Measurements from ENCODE around the gene ST6GALNAC6.

Gene ST6GALNAC6

DNA sequence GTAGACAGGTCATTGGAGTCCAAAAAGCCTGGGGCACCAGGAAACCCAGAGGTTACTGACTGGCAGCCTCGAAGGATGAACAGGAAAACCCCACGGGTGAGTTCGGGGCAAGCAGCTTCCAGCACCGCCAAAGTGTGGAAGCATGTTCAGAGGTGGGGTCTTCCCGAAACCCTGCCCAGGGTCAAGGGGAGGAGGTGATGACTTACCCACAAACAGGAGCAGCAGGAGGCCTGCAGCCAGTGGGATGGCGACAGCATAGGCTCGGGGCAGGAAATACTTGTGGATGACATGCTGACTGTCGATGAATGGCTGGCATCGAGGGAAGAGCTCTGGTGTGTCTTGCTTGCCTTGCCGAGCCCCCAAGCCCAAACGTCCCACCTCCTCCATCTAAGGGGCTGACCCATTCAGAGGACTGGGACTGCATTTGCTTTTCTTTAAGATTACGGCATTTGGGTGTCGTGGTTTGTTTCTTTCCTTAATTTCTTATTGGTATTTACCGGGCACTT is 37.0 kb upstream of the ST6GALNAC6 start:
- H3K4me3 ChIP-seq (ENCODE audit: low read depth, low read length): peak overlapping the region; percentile 77
- peaks cover 4% of the 10 kb centered on the region for H3K4me1 ChIP-seq
- H3K9me3 ChIP-seq: no peaks in the 10 kb centered on the region
- no peak for DNase-seq
- H3K27me3 ChIP-seq: no peaks in the 10 kb centered on the region
- TF ChIP-seq, protein P1, sequence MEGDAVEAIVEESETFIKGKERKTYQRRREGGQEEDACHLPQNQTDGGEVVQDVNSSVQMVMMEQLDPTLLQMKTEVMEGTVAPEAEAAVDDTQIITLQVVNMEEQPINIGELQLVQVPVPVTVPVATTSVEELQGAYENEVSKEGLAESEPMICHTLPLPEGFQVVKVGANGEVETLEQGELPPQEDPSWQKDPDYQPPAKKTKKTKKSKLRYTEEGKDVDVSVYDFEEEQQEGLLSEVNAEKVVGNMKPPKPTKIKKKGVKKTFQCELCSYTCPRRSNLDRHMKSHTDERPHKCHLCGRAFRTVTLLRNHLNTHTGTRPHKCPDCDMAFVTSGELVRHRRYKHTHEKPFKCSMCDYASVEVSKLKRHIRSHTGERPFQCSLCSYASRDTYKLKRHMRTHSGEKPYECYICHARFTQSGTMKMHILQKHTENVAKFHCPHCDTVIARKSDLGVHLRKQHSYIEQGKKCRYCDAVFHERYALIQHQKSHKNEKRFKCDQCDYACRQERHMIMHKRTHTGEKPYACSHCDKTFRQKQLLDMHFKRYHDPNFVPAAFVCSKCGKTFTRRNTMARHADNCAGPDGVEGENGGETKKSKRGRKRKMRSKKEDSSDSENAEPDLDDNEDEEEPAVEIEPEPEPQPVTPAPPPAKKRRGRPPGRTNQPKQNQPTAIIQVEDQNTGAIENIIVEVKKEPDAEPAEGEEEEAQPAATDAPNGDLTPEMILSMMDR (IDR thresholded peaks at IDR 0.05; ENCODE audit: low read depth, low read length): no peak
- H3K36me3 ChIP-seq: no peaks in the 10 kb centered on the region

DNA sequence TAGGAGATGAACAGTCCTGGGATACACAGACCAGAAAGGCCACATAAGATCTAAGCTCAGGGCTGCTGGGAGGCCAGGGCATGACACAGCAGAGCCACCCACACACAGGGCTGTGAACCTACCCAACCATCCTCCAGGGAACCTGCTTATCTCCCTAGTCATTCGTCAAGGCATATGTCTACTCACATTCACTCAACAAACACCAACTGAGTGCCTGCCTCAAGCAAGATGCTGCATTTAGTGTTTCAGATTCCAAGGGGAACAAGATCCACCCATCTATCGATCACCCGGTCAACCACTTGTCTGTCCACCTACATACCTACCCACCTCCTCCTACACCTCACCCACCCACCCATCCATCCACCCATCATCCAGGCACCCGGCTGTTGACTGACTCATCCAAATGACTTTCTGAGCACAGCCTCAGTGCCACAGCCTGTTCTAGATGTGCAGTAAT is 36.4 kb upstream of the ST6GALNAC6 start:
- no peaks in the 10 kb centered on the region for H3K27me3 ChIP-seq
- H3K4me1 ChIP-seq: peaks cover 5% of the 10 kb centered on the region
- no peak for DNase-seq
- TF ChIP-seq, protein P1 (IDR thresholded peaks at IDR 0.05; ENCODE audit: low read depth, low read length): no peak
- H3K4me3 ChIP-seq (ENCODE audit: low read depth, low read length): peak overlapping the region; percentile 77; the same call in 1 of the 2 replicates
- H3K9me3 ChIP-seq: no peaks in the 10 kb centered on the region
- H3K36me3 ChIP-seq: no peaks in the 10 kb centered on the region

DNA sequence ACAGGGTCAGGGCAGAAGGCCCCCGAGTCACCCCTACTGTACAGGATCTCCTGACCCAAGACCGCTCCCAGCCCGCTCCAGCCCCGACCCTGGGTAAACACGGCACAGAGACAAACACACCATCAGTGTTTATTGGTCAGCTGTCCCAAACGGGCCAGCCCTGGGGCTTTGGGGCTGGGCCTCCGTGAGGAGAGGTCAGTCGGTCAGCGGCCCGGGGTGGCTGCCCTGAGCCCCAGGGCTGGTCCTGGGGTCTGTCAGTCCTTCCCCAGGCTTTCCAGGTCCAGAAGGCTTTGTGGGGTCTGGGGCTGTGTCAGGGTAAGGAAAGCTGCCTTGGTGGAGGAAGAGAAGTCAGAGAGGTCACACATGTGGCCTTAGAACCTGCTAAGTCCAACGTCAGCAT is 35.6 kb upstream of the ST6GALNAC6 start:
- H3K9me3 ChIP-seq: no peaks in the 10 kb centered on the region
- no peak for DNase-seq
- H3K36me3 ChIP-seq: no peaks in the 10 kb centered on the region
- TF ChIP-seq, protein P1 (IDR thresholded peaks at IDR 0.05; ENCODE audit: low read depth, low read length): no peak
- H3K27me3 ChIP-seq: no peaks in the 10 kb centered on the region
- H3K4me3 ChIP-seq (ENCODE audit: low read depth, low read length): no peak overlapping the region
- H3K4me1 ChIP-seq: peaks cover 5% of the 10 kb centered on the region

DNA sequence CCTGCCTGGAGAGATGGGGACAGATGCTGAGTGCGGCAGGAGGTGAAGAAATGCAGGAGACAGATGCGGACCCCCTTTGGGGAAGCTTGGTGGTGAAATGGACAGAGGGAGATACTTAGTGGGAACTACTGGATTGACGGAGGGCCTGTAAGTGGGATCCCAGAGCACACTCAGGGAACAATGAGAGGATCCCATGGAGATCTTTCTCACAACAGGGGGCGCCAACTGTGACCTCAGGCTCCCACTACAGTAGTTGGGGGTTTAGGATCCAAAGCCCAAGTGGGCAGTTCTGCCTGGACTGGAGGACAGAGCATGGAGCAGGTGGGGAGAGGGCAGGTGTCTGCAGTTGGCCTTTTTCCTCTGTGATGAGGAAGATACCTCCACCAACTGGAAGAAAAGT is 34.8 kb upstream of the ST6GALNAC6 start:
- no peak for DNase-seq
- H3K27me3 ChIP-seq: no peaks in the 10 kb centered on the region
- TF ChIP-seq, protein P1 (IDR thresholded peaks at IDR 0.05; ENCODE audit: low read depth, low read length): peak; percentile 27; the same call in 1 of the 2 replicates
- no peaks in the 10 kb centered on the region for H3K9me3 ChIP-seq
- H3K4me3 ChIP-seq (ENCODE audit: low read depth, low read length): no peak overlapping the region
- H3K36me3 ChIP-seq: no peaks in the 10 kb centered on the region
- peaks cover 5% of the 10 kb centered on the region for H3K4me1 ChIP-seq

DNA sequence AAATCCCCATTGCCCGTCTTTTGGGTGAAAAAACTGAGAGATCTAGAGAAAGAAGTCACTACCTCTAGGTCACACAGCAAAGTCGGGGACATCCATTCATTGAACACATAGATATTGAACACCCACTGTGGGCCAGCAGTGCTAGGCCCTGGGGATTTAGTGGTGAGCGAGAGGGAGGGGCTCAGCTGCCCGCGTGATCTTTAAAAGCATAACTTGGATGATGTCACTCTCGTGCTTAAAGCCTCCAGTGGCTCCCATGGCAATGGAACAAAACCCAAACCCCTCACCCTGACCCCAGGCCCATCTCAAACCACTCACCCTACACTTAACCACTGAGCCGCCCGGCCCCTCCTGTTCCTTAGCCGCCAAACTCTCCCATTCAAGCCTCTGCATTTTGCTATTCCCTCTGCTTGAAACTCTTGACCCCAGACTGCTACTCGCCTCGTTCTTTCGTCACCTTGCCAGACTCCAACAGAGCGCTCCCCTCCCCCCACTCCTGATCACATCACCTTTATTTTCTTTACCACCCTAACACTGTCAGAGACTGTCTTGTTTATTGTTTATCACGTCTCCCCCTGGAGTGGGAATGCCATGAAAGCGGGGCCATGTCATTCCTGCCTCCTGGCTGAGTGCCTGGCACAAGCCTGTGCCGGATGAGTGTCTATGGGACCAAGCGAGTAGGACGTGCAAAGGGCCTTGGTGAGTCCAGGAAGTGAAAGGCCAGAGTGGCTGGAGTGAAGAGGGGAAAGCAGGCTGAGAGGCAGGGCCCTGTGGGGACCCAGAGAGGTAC is 31.9 kb upstream of the ST6GALNAC6 start:
- Histone ChIP-seq H3K9me3 (no peaks in the 10 kb centered on the region), H3K4me3 (ENCODE audit: low read depth, low read length) (peak overlapping the region; percentile 55), H3K27me3 (no peaks in the 10 kb centered on the region), H3K4me1 (peaks cover 5% of the 10 kb centered on the region), H3K36me3 (no peaks in the 10 kb centered on the region)
- TF ChIP-seq, protein P1 (IDR thresholded peaks at IDR 0.05; ENCODE audit: low read depth, low read length): no peak
- peak; percentile 52 for DNase-seq
